ENCODE data around the gene PRTFDC1.

PRTFDC1 gene

DNA sequence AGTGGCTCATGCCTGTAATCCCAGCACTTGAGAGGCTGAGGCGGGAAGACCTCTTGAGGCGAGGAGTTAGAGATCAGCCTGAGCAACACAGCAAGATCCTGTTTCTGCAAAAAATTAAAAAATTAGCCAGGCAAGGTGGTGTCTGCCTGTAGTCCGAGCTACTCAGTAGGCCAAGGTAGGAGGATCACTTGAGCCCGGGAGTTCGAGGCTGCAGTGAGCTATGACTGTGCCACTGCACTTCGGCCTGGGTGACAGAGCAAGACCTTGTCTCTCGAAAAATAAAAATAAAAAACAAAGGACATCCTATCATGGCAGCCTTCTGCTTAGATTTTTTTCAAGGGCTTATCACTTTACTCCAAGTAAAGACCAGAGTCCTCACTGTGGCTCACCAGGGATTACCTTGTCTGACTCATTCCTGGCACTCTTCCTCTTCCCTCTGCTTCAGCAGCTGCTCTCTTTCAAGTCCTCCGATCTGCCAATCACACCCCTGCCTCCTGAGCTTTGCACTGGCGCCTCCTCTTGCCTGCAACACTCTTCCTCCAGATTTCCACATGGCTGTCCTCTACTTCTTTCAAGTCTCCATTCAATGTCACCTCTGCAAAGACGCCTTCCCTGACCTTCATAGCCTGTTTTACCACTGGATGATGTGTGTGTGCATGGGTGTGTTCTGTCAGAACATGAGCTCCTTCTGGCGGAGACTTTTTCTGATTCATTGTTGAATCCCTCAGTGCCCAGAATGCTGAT is 7.7 kb downstream of the PRTFDC1 start:
- no peaks in the 10 kb centered on the region for H3K4me1 ChIP-seq (ENCODE audit: control insufficient read depth, low read length)
- H3F3A ChIP-seq (ENCODE audit: control insufficient read depth, insufficient read depth): no peaks in the 10 kb centered on the region
- no peaks in the 10 kb centered on the region for H3K9me2 ChIP-seq (replicated peaks; ENCODE audit: control insufficient read depth, low read length)
- no peak overlapping the region for H3K4me3 ChIP-seq (ENCODE audit: low read length)
- H3K4me2 ChIP-seq (ENCODE audit: low read length): no peak overlapping the region
- H4K20me1 ChIP-seq (ENCODE audit: control insufficient read depth, insufficient read depth, low read depth, low read length): no peaks in the 10 kb centered on the region
- no peaks in the 10 kb centered on the region for H3K36me3 ChIP-seq (ENCODE audit: control insufficient read depth, low read length)
- no peak overlapping the region for H3K27ac ChIP-seq (ENCODE audit: low read depth, low read length)
- H3K27me3 ChIP-seq (ENCODE audit: control insufficient read depth, low read length): no peaks in the 10 kb centered on the region
- no peaks in the 10 kb centered on the region for H3K9me3 ChIP-seq (ENCODE audit: control insufficient read depth, insufficient read depth, low read length)
- no peak for TF ChIP-seq EZH2phosphoT487 (IDR thresholded peaks at IDR 0.05; ENCODE audit: borderline replicate concordance, low read length)
- TF ChIP-seq, protein P1, sequence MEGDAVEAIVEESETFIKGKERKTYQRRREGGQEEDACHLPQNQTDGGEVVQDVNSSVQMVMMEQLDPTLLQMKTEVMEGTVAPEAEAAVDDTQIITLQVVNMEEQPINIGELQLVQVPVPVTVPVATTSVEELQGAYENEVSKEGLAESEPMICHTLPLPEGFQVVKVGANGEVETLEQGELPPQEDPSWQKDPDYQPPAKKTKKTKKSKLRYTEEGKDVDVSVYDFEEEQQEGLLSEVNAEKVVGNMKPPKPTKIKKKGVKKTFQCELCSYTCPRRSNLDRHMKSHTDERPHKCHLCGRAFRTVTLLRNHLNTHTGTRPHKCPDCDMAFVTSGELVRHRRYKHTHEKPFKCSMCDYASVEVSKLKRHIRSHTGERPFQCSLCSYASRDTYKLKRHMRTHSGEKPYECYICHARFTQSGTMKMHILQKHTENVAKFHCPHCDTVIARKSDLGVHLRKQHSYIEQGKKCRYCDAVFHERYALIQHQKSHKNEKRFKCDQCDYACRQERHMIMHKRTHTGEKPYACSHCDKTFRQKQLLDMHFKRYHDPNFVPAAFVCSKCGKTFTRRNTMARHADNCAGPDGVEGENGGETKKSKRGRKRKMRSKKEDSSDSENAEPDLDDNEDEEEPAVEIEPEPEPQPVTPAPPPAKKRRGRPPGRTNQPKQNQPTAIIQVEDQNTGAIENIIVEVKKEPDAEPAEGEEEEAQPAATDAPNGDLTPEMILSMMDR (IDR thresholded peaks at IDR 0.05; ENCODE audit: low read depth, low read length, poor library complexity, severe bottlenecking): no peak
- H3K79me2 ChIP-seq (ENCODE audit: control insufficient read depth, low read length): no peaks in the 10 kb centered on the region

DNA sequence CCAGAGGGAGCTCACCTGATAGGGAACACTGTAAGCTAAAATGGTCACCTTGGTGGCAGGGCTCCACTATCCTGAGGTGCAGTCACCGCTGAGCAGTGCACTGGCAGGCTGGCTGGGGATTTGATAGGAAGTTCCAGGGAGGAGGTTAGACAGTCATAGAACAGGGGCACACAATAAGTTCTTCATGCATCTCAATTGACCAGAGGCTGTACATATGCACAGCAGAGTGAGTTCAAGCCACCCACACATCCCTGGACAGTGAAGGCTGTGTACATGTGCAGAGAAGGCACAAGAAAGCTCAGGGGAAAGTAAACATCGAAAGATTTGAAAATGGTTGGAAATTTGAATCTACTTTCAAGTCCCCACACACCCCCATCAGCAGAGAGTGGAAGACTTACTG is 13.9 kb downstream of the PRTFDC1 start:
- no peak overlapping the region for H3K27ac ChIP-seq (ENCODE audit: low read depth, low read length)
- no peaks in the 10 kb centered on the region for H3K4me1 ChIP-seq (ENCODE audit: control insufficient read depth, low read length)
- H3K36me3 ChIP-seq (ENCODE audit: control insufficient read depth, low read length): no peaks in the 10 kb centered on the region
- no peak for TF ChIP-seq EZH2phosphoT487 (IDR thresholded peaks at IDR 0.05; ENCODE audit: borderline replicate concordance, low read length)
- TF ChIP-seq, protein P1 (IDR thresholded peaks at IDR 0.05; ENCODE audit: low read depth, low read length, poor library complexity, severe bottlenecking): no peak
- no peaks in the 10 kb centered on the region for H3K9me2 ChIP-seq (replicated peaks; ENCODE audit: control insufficient read depth, low read length)
- no peaks in the 10 kb centered on the region for H3F3A ChIP-seq (ENCODE audit: control insufficient read depth, insufficient read depth)
- no peaks in the 10 kb centered on the region for H3K79me2 ChIP-seq (ENCODE audit: control insufficient read depth, low read length)
- no peak overlapping the region for H3K4me3 ChIP-seq (ENCODE audit: low read length)
- no peaks in the 10 kb centered on the region for H4K20me1 ChIP-seq (ENCODE audit: control insufficient read depth, insufficient read depth, low read depth, low read length)
- no peaks in the 10 kb centered on the region for H3K9me3 ChIP-seq (ENCODE audit: control insufficient read depth, insufficient read depth, low read length)
- H3K27me3 ChIP-seq (ENCODE audit: control insufficient read depth, low read length): no peaks in the 10 kb centered on the region
- no peak overlapping the region for H3K4me2 ChIP-seq (ENCODE audit: low read length)

DNA sequence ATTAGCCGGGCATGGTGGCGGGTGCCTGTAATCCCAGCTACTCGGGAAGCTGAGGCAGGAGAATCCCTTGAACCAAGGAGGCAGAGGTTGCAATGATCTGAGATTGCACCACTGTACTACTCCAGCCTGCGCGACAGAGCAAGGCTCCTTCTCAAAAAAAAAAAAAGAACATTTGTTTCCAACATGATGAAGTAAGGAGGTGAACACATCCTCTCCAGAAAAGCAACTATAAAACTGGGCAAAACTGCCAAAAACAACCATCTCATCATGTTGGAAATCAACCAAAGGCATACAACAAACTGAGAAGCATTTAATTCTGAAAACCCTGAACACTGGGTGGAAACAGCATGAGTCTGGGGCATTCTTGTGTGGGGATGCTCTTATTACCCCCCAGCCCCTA is 14.3 kb downstream of the PRTFDC1 start:
- Histone ChIP-seq H3F3A (ENCODE audit: control insufficient read depth, insufficient read depth) (no peaks in the 10 kb centered on the region), H3K9me2 (replicated peaks; ENCODE audit: control insufficient read depth, low read length) (no peaks in the 10 kb centered on the region), H4K20me1 (ENCODE audit: control insufficient read depth, insufficient read depth, low read depth, low read length) (no peaks in the 10 kb centered on the region), H3K4me3 (ENCODE audit: low read length) (no peak overlapping the region), H3K4me1 (ENCODE audit: control insufficient read depth, low read length) (no peaks in the 10 kb centered on the region), H3K27me3 (ENCODE audit: control insufficient read depth, low read length) (no peaks in the 10 kb centered on the region), H3K79me2 (ENCODE audit: control insufficient read depth, low read length) (no peaks in the 10 kb centered on the region), H3K9me3 (ENCODE audit: control insufficient read depth, insufficient read depth, low read length) (no peaks in the 10 kb centered on the region), H3K36me3 (ENCODE audit: control insufficient read depth, low read length) (no peaks in the 10 kb centered on the region), H3K4me2 (ENCODE audit: low read length) (no peak overlapping the region), H3K27ac (ENCODE audit: low read depth, low read length) (no peak overlapping the region)
- TF ChIP-seq, protein P1 (IDR thresholded peaks at IDR 0.05; ENCODE audit: low read depth, low read length, poor library complexity, severe bottlenecking): no peak
- TF ChIP-seq EZH2phosphoT487 (IDR thresholded peaks at IDR 0.05; ENCODE audit: borderline replicate concordance, low read length): no peak

All from DOHH2 (cell line).